Loucy (cell line): ENCODE results near the gene C10orf143.

Experiments used
- H2AFZ ChIP-seq: fragments of 200-600 bp; sonication (generic); 2 replicates; pipeline ENCODE4 v1.6.0; 2016; ENCODE audit warnings: antibody characterized with exemption, mild to moderate bottlenecking, low read length, moderate library complexity
- H3F3A ChIP-seq: fragments of 200-600 bp; 2 replicates; pipeline ENCODE4 v1.6.0; 2016; ENCODE audit warnings: antibody characterized with exemption, low read depth, mild to moderate bottlenecking
- H3K27me3 ChIP-seq: fragments of 200-600 bp; sonication (generic); 2 replicates; pipeline ENCODE4 v1.6.1; 2014; ENCODE audit warnings: low read length, mild to moderate bottlenecking; ENCODE audit not compliant: insufficient read depth, poor library complexity, severe bottlenecking
- H3K36me3 ChIP-seq: fragments of 200-600 bp; sonication (generic); 2 replicates; pipeline ENCODE4 v1.6.1; 2016; ENCODE audit warnings: low read length; ENCODE audit not compliant: insufficient read depth
- H3K4me1 ChIP-seq: fragments of 200-600 bp; sonication (generic); 2 replicates; pipeline ENCODE4 v1.5.1; 2014; ENCODE audit warnings: low read length, mild to moderate bottlenecking; ENCODE audit not compliant: insufficient read depth, poor library complexity, severe bottlenecking
- H3K4me2 ChIP-seq: fragments of 200-600 bp; sonication (generic); 2 replicates; pipeline ENCODE4 v1.6.0; 2014; ENCODE audit warnings: antibody characterized with exemption, low read length, low read depth, mild to moderate bottlenecking; ENCODE audit not compliant: poor library complexity, severe bottlenecking
- H3K4me3 ChIP-seq: fragments of 200-600 bp; sonication (generic); 2 replicates; pipeline ENCODE4 v1.5.1; 2014; ENCODE audit warnings: low read length, mild to moderate bottlenecking, mixed read lengths; ENCODE audit not compliant: poor library complexity, severe bottlenecking
- H3K79me2 ChIP-seq: fragments of 200-600 bp; sonication (generic); 2 replicates; pipeline ENCODE4 v1.6.1; 2014; ENCODE audit warnings: low read length; ENCODE audit not compliant: insufficient read depth
- H3K9ac ChIP-seq: fragments of 200-600 bp; sonication (generic); 2 replicates; pipeline ENCODE4 v1.6.0; 2014; ENCODE audit warnings: mild to moderate bottlenecking, low read depth, low read length, moderate library complexity; ENCODE audit not compliant: poor library complexity, severe bottlenecking
- H3K9me2 ChIP-seq: fragments of 200-600 bp; sonication (generic); replicated peaks from 2 replicates; pipeline ENCODE4 v1.6.1; 2016; ENCODE audit warnings: low read depth, low read length, mixed read lengths
- H3K9me3 ChIP-seq: fragments of 200-600 bp; sonication (generic); 2 replicates; pipeline ENCODE4 v1.6.1; 2014; ENCODE audit warnings: mild to moderate bottlenecking, antibody characterized with exemption, low read length, low read depth; ENCODE audit not compliant: insufficient read depth
- H4K20me1 ChIP-seq: fragments of 200-600 bp; sonication (generic); 2 replicates; pipeline ENCODE4 v1.6.0; 2014; ENCODE audit warnings: antibody characterized with exemption, low read length, mild to moderate bottlenecking; ENCODE audit not compliant: insufficient read depth, poor library complexity, severe bottlenecking
- CTCF ChIP-seq: fragments of 200-600 bp; sonication (generic); conservative IDR thresholded peaks from 2 replicates; pipeline ENCODE4 v1.5.1; 2014; ENCODE audit warnings: mild to moderate bottlenecking, antibody characterized with exemption, low read length
- EZH2phosphoT487 ChIP-seq: fragments of 200-600 bp; IDR thresholded peaks from 2 replicates; pipeline ENCODE4 v1.6.1; 2018; ENCODE audit warnings: antibody characterized with exemption, mild to moderate bottlenecking, moderate library complexity, borderline replicate concordance

Gene C10orf143

GRCh38 chr10:130053561-130053960 is 57.1 kb downstream of the C10orf143 start:
- Histone ChIP-seq H3K79me2 (no peaks in the 10 kb centered on the region), H3K4me3 (no peak overlapping the region), H3K27me3 (no peaks in the 10 kb centered on the region), H3K9ac (no peak overlapping the region), H4K20me1 (no peaks in the 10 kb centered on the region), H3K4me1 (no peaks in the 10 kb centered on the region), H3K9me2 (no peaks in the 10 kb centered on the region), H3K4me2 (no peak overlapping the region), H3F3A (no peaks in the 10 kb centered on the region), H2AFZ (no peak overlapping the region), H3K9me3 (peaks cover 6% of the 10 kb centered on the region; the same call in 1 of the 2 replicates), H3K36me3 (no peaks in the 10 kb centered on the region)
- TF ChIP-seq EZH2phosphoT487 (no peak), CTCF (no peak)

GRCh38 chr10:130052193-130052592 is 58.4 kb downstream of the C10orf143 start:
- no peak overlapping the region for H3K9ac ChIP-seq
- no peak overlapping the region for H2AFZ ChIP-seq
- H3K27me3 ChIP-seq, result no peaks in the 10 kb centered on the region
- TF ChIP-seq CTCF, result no peak
- TF ChIP-seq EZH2phosphoT487, result no peak
- H3K9me3 ChIP-seq, result peaks cover 6% of the 10 kb centered on the region; the same call in 1 of the 2 replicates
- H3K9me2 ChIP-seq, result no peaks in the 10 kb centered on the region
- H3K36me3 ChIP-seq, result no peaks in the 10 kb centered on the region
- no peak overlapping the region for H3K4me2 ChIP-seq
- no peaks in the 10 kb centered on the region for H3F3A ChIP-seq
- no peak overlapping the region for H3K4me3 ChIP-seq
- no peaks in the 10 kb centered on the region for H3K79me2 ChIP-seq
- no peaks in the 10 kb centered on the region for H3K4me1 ChIP-seq
- no peaks in the 10 kb centered on the region for H4K20me1 ChIP-seq

- Histone ChIP-seq H3K4me2 (no peak overlapping the region), H3K79me2 (no peaks in the 10 kb centered on the region), H3K9me2 (no peaks in the 10 kb centered on the region), H3K9me3 (peaks cover 6% of the 10 kb centered on the region; the same call in 1 of the 2 replicates), H3K4me3 (no peak overlapping the region), H2AFZ (no peak overlapping the region), H3K4me1 (no peaks in the 10 kb centered on the region), H4K20me1 (no peaks in the 10 kb centered on the region), H3K27me3 (no peaks in the 10 kb centered on the region), H3K9ac (no peak overlapping the region), H3F3A (no peaks in the 10 kb centered on the region), H3K36me3 (no peaks in the 10 kb centered on the region)
- TF ChIP-seq CTCF (no peak), EZH2phosphoT487 (no peak)
Observed at GRCh38 chr10:130050721-130051120, 59.9 kb downstream of the C10orf143 start.
